ENCODE data around the gene IDH3A. TPM values are rescaled to one million over a fixed set of nuclear protein-coding genes. Genes with fewer than 3 reads are reported as not detected.
A peak's percentile ranks its signal among the peaks of the same experiment; 100 is the strongest.

The IDH3A gene
- total and polyA plus RNA-seq, 10 donors = 27.6 to 90.7 (median 70.1) TPM

DNA sequence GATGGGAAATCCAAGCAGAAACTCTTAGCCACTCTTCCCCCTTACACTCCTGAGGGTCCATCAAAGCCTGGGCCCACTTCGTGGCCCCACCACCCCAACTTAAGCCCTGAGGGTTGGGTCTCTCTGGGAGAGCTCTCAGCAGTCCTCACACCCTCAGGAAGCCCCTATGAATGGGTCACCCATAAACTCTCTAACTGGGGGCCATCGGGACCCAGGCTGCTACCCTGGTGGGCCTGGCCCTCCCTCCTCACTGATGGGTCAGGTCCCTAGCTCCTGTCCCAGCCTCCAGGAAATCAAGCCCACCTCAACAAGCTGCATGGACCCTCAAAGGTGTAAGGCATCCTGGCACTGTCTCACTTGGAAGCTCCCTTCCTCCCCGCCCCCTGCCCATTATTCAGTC lies 37.4 kb upstream of the IDH3A start:
- TF ChIP-seq, protein P1, sequence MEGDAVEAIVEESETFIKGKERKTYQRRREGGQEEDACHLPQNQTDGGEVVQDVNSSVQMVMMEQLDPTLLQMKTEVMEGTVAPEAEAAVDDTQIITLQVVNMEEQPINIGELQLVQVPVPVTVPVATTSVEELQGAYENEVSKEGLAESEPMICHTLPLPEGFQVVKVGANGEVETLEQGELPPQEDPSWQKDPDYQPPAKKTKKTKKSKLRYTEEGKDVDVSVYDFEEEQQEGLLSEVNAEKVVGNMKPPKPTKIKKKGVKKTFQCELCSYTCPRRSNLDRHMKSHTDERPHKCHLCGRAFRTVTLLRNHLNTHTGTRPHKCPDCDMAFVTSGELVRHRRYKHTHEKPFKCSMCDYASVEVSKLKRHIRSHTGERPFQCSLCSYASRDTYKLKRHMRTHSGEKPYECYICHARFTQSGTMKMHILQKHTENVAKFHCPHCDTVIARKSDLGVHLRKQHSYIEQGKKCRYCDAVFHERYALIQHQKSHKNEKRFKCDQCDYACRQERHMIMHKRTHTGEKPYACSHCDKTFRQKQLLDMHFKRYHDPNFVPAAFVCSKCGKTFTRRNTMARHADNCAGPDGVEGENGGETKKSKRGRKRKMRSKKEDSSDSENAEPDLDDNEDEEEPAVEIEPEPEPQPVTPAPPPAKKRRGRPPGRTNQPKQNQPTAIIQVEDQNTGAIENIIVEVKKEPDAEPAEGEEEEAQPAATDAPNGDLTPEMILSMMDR (IDR thresholded peaks at IDR 0.05 in 8 of 11, conservative IDR thresholded peaks at IDR 0.05 in 3 of 11) = no peak
- TF ChIP-seq POLR2AphosphoS5 (IDR thresholded peaks at IDR 0.05) (no peak), POLR2A (IDR thresholded peaks at IDR 0.05) (no peak)
- Histone ChIP-seq H3K36me3 (no peaks in the 10 kb centered on the region), H3K4me1 (peaks cover 0 to 19% (median 11%) of the 10 kb centered on the region in 6 donors), H3K27me3 (replicated peaks in 1 of 7) (no peaks in the 10 kb centered on the region), H3K9me3 (no peaks in the 10 kb centered on the region), H3K27ac (no peak overlapping the region), H3K4me3 (no peak overlapping the region)
- peak; percentile 61 for DNase-seq
- intact Hi-C loops (cut with DNase I; ENCODE audit: low total_unique reads) = loop anchor here (2.0 to 5.0 kb wide), 3 partner anchors 81 to 311 kb away; no protein-coding TSS in a partner anchor
- WGBS, 5 donors = 76 to 96% (median 90%) methylated on average over 3 of the region's 3 CpGs

- TF ChIP-seq POLR2A (IDR thresholded peaks at IDR 0.05) (no peak), POLR2AphosphoS5 (IDR thresholded peaks at IDR 0.05) (no peak)
- TF ChIP-seq, protein P1 (IDR thresholded peaks at IDR 0.05 in 8 of 11, conservative IDR thresholded peaks at IDR 0.05 in 3 of 11) = no peak
- Histone ChIP-seq H3K36me3 (no peaks in the 10 kb centered on the region), H3K4me1 (peaks cover 0 to 19% (median 11%) of the 10 kb centered on the region in 6 donors), H3K9me3 (no peaks in the 10 kb centered on the region), H3K27me3 (replicated peaks in 1 of 7) (no peaks in the 10 kb centered on the region), H3K4me3 (no peak overlapping the region), H3K27ac (no peak overlapping the region)
- intact Hi-C loops (cut with DNase I; ENCODE audit: low total_unique reads) = loop anchor here (2.0 to 5.0 kb wide), 3 partner anchors 80 to 310 kb away; no protein-coding TSS in a partner anchor
- WGBS, 5 donors = 69 to 96% (median 84%) methylated on average over 2 to 3 of the region's 3 CpGs
- DNase-seq = peak; percentile 28
These were observed 36.6 kb upstream of the IDH3A start for GRCh38 chr15:78112551-78112950.

DNA sequence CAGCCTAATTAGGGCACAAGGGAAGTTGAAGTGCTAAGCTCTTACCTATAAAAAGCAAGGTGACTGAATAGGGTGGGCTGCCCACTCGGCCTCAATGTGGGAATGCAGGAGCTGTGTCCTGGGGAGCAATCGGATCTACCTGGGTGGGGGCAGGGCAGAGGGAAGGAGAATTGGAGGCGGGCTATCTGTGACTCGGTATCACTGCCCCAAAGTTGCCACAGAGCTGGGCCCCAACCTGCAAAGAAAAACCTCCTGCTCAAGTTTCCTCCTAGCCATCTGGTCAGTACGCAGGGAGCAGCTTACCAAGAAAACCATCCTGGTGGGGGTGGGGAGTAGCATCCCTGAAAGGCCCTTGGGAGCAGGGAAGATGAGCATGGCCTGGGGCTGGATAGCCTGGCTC lies 28.6 kb upstream of the IDH3A start:
- Histone ChIP-seq H3K36me3 (no peaks in the 10 kb centered on the region), H3K9me3 (no peaks in the 10 kb centered on the region), H3K27me3 (replicated peaks in 1 of 7) (no peaks in the 10 kb centered on the region), H3K4me3 (no peak overlapping the region), H3K4me1 (no peaks in the 10 kb centered on the region), H3K27ac (no peak overlapping the region)
- intact Hi-C loops (cut with DNase I; ENCODE audit: low total_unique reads) = no loop called here
- 87 to 93% (median 90%) methylated on average over 4 to 5 of the region's 5 CpGs for WGBS, 5 donors
- TF ChIP-seq POLR2A (IDR thresholded peaks at IDR 0.05) (no peak), POLR2AphosphoS5 (IDR thresholded peaks at IDR 0.05) (no peak)
- TF ChIP-seq, protein P1 (IDR thresholded peaks at IDR 0.05 in 8 of 11, conservative IDR thresholded peaks at IDR 0.05 in 3 of 11) = no peak
- DNase-seq = no peak

DNA sequence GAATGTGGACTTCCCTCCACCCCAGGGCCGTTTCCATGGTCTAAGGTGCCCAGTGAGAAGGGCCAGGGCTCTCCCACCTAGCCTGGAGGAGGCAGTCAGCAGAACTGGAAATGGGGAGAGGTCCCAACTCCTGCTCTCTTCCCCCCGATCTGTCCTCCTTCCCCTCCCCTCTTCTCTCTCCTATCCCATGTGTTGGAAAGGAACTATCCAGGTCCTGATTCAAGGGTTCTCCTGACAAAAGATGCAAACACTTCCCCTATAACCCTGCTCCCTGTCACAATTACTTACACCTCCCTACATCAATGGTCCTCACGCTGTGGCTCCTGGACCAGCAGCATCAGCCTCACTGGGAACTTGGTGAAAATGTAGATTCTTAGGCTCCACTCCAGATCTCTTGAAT lies 23.9 kb upstream of the IDH3A start:
- intact Hi-C loops (cut with DNase I; ENCODE audit: low total_unique reads) = no loop called here
- 81 to 95% (median 83%) methylated on average over 3 of the region's 3 CpGs for WGBS, 5 donors

More for the DNA sequence above, 23.9 kb upstream of the IDH3A start:
- Histone ChIP-seq H3K27ac (no peak overlapping the region), H3K4me1 (peaks cover 0 to 1% (median 0%) of the 10 kb centered on the region in 6 donors), H3K36me3 (no peaks in the 10 kb centered on the region), H3K4me3 (no peak overlapping the region), H3K9me3 (no peaks in the 10 kb centered on the region), H3K27me3 (replicated peaks in 1 of 7) (no peaks in the 10 kb centered on the region)
- no peak for DNase-seq
- TF ChIP-seq POLR2A (IDR thresholded peaks at IDR 0.05) (no peak), POLR2AphosphoS5 (IDR thresholded peaks at IDR 0.05) (no peak)
- TF ChIP-seq, protein P1 (IDR thresholded peaks at IDR 0.05 in 8 of 11, conservative IDR thresholded peaks at IDR 0.05 in 3 of 11) = no peak

Data from spleen (tissue), 11 donors.